ENCODE measurements around the gene C22orf15.

Gene C22orf15

DNA sequence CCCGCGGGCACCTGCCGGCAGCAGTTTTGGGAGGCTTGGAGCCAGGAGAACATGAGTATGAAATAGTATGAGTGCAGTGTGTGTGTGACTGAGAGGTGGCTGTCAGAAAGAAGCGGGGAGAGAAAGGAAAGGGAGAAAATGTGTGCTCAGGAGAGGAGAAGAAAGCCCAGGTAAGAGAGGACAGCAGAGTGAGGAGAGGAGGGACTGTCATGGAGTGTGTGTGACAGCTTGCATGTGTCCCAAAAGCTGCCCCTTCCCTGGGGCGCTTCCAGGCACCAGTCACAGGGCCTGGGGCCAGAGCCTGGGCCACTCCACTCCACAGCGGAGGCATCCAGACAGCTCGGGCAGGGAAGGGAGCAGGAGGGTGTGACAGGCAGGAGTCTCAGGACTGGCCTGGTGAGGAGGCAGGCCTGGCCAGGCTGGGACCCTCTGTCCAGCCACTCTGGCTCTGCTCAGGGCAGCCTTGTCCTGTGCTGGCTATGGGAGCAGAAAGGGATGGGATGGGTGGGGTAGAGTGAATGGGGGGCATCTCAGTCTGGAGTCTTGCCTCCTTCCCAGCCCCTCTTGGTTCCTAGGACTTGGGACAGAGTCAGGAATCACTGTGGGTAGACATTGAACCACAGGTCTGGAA lies 10.8 kb downstream of the C22orf15 start:
- DNase-seq, result no peak

- no peak for DNase-seq
Measured at GRCh38 chr22:23774114-23774921, 11.5 kb downstream of the C22orf15 start.

- DNase-seq, result no peak
Measured at GRCh38 chr22:23774922-23775436, 12.2 kb downstream of the C22orf15 start.

DNA sequence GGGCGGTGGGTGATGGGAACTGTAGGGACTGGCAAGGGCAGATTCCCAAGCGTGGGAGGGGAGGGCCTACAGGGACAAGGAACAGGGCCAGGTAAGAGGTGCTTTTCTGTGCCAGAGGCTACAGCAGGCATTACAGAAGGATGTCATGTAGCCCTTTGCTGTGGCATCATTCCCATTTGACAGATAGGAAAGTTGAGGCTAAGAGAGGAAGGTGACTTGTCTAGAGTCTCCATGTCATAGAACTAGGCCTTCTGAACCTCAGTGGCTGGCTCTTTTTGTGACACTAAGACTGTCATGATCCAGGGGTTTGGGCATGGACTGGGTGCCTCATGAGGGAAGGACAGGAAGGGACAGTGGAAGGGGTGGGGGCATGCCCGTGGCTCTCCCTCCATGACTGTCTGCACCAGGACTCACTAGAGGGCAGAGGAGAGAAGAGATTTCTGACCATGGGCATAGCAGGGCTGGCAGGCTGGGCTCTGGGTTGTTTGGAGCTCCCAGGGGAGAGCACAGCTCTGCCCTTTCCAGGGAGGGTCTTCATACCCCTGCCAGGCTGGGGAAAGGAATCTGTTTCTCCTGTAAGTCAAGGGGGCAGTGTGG lies 13.1 kb downstream of the C22orf15 start:
- no peak for DNase-seq

GRCh38 chr22:23777776-23778576 lies 15.2 kb downstream of the C22orf15 start:
- DNase-seq, result no peak

DNA sequence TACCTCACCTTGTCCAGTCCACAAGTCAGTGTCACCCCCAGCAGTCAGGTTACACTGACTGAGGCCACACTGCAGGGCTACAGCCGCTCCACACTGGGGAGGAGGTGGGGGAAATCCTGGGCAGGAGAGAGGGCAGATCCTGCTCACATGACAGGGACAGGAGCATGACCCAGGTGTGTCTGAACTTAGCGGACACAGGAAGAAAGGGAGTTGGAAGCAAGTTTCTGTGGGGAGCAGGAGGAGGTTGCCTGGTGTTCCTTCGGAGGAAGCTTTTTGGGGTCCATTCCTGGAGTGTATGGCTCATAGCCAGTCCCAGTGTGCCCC lies 15.7 kb downstream of the C22orf15 start:
- DNase-seq, result no peak

DNA sequence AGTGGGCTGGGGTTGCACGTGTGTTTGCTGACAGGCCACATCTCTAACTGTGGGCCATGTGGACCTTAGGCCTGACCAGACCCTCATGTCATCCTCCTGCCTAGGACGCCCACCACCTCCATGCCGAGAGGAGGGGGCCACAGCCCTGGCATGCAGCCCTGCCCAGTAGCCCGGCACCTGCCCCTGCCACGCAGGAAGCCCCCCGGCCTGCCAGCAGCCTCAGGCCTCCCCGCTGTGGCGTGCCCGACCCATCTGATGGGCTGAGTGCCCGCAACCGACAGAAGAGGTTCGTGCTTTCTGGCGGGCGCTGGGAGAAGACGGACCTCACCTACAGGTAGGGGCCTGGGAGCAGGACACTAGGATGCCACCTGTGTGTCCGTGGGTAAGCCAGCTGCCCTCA lies 16.3 kb downstream of the C22orf15 start:
- no peak for DNase-seq

DNA sequence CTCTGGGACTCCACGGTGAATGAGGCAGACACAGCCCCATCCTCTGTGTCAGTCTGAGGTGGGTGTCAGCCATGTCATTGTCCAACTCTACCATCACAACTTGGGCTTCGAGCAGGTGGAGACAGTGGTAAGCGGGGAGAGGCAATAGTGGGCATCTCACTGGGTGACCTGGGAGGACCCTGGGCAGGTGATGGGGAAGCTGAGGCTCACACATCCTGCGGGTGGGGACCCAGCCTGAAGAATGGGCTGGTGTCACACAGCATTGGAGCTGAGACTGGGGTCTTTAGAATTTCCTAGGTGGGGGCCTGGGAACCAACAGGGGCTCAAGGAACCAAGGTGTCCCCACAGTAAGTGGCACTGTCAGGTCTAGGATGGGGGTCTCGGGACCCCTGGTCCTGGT lies 16.9 kb downstream of the C22orf15 start:
- DNase-seq, result no peak

DNA sequence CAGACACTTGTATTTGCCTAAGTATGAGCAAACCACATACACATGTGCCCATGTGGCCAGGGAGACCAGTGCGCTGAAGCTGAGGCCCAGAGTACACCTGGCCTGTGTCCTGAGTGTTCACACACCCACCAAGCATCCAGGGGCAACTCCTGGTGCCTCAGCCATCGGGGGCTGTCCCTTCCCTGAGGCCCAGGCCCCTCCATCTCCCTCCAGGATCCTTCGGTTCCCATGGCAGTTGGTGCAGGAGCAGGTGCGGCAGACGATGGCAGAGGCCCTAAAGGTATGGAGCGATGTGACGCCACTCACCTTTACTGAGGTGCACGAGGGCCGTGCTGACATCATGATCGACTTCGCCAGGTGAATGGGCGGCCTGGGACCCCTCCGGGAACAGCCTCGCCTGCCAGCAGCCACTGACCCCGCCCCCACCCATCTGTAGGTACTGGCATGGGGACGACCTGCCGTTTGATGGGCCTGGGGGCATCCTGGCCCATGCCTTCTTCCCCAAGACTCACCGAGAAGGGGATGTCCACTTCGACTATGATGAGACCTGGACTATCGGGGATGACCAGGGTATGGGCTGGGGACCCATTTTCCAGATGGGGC lies 17.5 kb downstream of the C22orf15 start:
- no peak for DNase-seq

- no peak for DNase-seq
Measured at GRCh38 chr22:23781065-23781464, 18.3 kb downstream of the C22orf15 start.

DNA sequence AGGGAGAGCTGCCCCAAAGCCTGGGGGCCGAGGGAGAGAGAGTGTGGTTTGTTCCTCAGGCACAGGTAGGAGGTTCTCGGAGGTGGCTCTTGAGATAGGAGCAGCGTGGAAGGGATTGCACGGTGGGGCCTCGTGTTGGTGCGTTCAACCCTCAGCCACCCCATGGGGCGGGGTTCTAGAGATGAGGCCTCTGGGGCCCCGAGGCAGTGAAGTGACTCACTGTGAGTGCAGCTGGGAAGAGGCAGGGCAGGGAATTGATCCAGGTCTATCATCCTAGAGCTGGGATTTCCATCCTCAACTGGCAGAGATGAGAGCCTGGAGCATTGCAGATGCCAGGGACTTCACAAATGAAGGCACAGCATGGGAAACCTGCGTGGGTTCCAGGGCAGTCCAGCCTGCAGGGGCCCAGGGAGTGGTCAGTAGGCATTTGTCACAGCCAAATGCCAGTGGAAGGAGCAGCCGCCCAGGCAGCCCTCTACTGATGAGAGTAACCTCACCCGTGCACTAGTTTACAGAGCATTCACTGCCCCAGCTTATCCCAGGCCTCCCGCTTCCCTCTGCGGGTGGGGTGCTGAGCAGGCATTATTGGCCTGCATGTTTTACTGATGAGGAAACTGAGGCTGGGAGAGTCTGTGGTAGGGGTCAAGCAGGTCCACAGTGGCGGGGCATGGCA lies 18.9 kb downstream of the C22orf15 start:
- no peak for DNase-seq

GRCh38 chr22:23782252-23782651 lies 19.5 kb downstream of the C22orf15 start:
- no peak for DNase-seq

DNA sequence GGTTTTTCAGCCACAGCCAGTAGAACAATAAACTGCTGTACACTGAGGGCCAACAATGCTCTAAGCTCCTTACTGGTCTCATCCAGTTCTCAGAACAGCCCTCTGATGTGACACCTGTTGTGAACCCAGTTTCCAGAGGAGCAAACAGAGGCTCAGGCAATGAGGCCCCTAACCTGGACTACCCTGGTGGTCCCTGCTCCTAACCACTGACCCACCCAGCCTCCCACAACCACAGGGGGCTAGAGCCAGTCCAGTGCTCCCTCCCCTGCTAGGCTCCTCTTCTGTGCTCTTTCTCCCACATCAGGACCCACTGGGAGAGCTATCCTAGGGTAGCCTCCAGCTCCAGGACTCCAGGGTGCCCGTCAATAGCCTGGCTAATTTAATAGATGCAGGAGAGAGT lies 19.9 kb downstream of the C22orf15 start:
- DNase-seq, result no peak

GRCh38 chr22:23783265-23784150 lies 20.7 kb downstream of the C22orf15 start:
- DNase-seq, result no peak

DNA sequence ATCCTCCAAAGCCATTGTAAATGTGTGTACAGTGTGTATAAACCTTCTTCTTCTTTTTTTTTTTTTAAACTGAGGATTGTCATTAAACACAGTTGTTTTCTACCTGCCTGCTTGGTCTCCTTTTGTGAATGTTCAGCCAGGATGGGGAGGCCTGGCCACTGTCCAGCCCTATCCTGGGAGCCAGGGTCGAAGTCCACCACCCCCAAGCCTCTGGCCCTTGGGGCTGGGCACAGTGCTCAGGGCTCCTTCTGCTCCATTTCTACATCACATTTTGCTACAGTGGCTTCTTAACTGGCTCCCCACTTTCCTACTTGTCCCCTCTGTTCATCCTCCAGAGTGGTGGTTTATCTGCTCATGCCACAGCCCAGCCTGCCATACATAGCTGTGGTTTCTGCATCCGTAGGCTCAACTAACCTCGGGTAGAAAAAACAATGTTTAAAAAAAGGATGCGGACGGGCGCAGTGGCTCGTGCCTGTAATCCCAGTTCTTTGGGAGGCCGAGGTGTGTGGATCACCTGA lies 21.5 kb downstream of the C22orf15 start:
- DNase-seq, result no peak

DNA sequence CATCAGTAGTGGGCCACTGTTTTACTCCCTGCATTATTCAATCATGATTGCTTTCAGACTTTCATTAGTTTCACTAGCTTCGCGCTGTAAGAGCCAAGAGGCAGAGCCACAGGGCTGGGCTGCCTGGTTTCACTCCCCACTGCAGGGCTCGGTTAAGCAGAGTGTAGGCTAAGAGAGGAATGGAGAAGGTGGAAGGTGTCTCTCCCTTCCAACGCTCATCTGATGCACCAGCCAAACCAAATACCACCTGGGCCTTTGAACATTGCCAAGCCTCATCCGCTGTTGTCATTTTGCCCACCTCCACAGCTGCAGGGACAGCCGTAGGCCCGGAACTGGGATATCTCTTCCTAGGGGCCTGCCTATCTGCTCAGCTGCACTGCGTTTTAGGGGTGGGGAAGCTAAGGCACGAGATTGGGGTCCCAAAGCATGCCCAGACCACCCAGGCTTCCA lies 23.5 kb downstream of the C22orf15 start:
- no peak for DNase-seq

DNA sequence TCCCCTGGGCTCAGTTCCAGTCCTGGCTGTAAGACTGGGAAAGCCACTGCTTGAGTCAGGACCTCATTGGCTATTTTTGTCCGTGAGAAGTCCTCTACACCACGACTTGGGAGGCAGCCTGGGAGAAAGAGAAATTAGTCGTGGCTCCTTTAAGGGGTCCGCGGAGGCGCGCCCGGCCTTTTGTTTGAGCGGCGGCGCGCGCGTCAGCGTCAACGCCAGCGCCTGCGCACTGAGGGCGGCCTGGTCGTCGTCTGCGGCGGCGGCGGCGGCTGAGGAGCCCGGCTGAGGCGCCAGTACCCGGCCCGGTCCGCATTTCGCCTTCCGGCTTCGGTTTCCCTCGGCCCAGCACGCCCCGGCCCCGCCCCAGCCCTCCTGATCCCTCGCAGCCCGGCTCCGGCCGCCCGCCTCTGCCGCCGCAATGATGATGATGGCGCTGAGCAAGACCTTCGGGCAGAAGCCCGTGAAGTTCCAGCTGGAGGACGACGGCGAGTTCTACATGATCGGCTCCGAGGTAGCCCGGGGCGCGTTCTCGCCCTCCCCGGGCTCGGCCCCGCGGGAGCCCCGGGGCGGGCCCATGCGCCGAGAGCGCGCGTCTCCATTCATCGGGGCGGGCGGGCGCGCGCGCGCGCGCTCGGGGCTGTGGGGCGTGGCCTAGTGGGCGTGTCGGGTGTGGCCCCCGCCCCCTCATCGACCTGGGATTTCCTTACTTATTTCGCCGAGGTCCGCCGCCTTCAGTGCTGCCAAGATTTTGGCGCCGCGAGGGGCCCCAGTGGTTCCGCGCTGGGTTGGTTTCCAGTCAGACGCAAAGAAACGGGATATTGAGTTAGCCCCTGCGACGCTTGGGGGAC lies 24.2 kb downstream of the C22orf15 start, which contains the start of gene SMARCB1:
TSS of gene SMARCB1 (plus strand) at position 215 of the 848 bp plus-strand sequence. CDS start at position 419, 204 bp downstream.
- DNase-seq, result peak; percentile 90

GRCh38 chr22:23787600-23787896 lies 24.8 kb downstream of the C22orf15 start:
- DNase-seq, result no peak

DNA sequence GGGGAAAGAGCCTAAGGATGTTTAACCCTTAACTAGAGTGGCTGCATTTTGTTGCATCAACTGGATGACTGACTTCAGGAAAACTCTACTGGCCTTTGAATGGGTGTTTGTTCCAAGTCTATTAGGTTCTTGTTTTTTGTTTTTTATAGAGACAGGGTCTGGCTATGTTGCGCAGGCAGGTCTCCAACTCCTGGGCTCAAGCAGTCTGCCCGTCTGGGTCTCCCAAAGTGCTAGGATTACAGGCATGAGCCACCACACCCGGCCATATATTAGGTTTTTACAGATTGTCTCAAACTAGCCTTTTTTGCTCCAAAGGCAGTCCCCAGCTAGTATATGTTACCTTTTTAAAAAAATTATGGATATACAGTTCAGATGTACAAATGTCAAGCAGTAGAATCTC lies 25.1 kb downstream of the C22orf15 start:
- no peak for DNase-seq

DNA sequence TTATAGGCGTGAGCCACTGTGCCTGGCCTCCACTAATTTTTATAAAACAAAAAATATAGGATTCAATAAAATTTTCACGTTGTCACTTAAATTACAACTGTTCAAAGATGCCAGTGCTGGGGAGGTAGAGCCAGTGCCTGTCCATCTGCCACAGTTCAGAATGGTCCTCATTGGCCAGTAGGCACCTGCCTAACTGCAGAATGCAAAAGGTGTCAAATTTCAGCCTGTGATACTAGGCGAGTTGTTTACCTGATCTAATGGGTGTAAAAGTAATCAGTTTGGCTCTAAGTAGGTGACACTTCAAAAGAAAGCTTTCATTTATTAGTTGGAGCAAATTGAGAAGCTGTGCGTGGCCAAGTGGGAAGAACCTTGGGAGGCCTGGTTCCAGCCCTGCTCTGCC lies 26.3 kb downstream of the C22orf15 start:
- no peak for DNase-seq

All from activated CD4-positive, alpha-beta T cell treated with anti-CD3 and anti-CD28 coated beads, Interleukin-10, Interleukin-2, amounts not matched to agents 100 ng/mL and 50 ng/mL, durations not matched to agents 16 hours and 8 hours (primary cell).